C4-2B (cell line): ENCODE measurements around the gene DSCAML1.

ENCODE experiments used
- H3K27ac ChIP-seq: fragments of 450-650 bp; 2 replicates; pipeline ENCODE4 v1.5.1; 2017
- CTCF ChIP-seq: fragments of 450-650 bp; conservative IDR thresholded peaks from 2 replicates; pipeline ENCODE4 v1.5.1; 2017; ENCODE audit warnings: mild to moderate bottlenecking
- ZFX ChIP-seq: fragments of 450-650 bp; IDR thresholded peaks from 2 replicates; pipeline ENCODE4 v1.6.1; 2017

The DSCAML1 gene

GRCh38 chr11:117490911-117491310, 306.1 kb downstream of the DSCAML1 start:
- no peak overlapping the region for H3K27ac ChIP-seq
- TF ChIP-seq CTCF (no peak), ZFX (no peak)

- H3K27ac ChIP-seq, result no peak overlapping the region
- TF ChIP-seq CTCF, result no peak
- TF ChIP-seq ZFX, result no peak
These were observed 306.9 kb downstream of the DSCAML1 start for GRCh38 chr11:117489999-117490679.

GRCh38 chr11:117488996-117489952, 307.7 kb downstream of the DSCAML1 start:
- TF ChIP-seq ZFX (no peak), CTCF (no peak)
- H3K27ac ChIP-seq, result no peak overlapping the region

- TF ChIP-seq ZFX (no peak), CTCF (no peak)
- no peak overlapping the region for H3K27ac ChIP-seq
These were observed 311.0 kb downstream of the DSCAML1 start for GRCh38 chr11:117486059-117486458.

- H3K27ac ChIP-seq, result no peak overlapping the region
- TF ChIP-seq CTCF, result no peak
- TF ChIP-seq ZFX, result no peak
These were observed 312.9 kb downstream of the DSCAML1 start for GRCh38 chr11:117484156-117484555.

GRCh38 chr11:117483372-117483771, 313.6 kb downstream of the DSCAML1 start:
- TF ChIP-seq CTCF (no peak), ZFX (no peak)
- no peak overlapping the region for H3K27ac ChIP-seq

- TF ChIP-seq CTCF (no peak), ZFX (no peak)
- no peak overlapping the region for H3K27ac ChIP-seq
These were observed 314.1 kb downstream of the DSCAML1 start for GRCh38 chr11:117482881-117483280.
